ENCODE results near the gene ZNF436. TPM values are rescaled to one million over a fixed set of nuclear protein-coding genes. Genes with fewer than 3 reads are reported as not detected.

The ZNF436 gene
- total and polyA plus RNA-seq, 9 of the 15 experiments (the other 6 are each of a cell fraction or from before 2014, with no cell fraction given) = 2.1 to 11.3 (median 6.8) TPM

DNA sequence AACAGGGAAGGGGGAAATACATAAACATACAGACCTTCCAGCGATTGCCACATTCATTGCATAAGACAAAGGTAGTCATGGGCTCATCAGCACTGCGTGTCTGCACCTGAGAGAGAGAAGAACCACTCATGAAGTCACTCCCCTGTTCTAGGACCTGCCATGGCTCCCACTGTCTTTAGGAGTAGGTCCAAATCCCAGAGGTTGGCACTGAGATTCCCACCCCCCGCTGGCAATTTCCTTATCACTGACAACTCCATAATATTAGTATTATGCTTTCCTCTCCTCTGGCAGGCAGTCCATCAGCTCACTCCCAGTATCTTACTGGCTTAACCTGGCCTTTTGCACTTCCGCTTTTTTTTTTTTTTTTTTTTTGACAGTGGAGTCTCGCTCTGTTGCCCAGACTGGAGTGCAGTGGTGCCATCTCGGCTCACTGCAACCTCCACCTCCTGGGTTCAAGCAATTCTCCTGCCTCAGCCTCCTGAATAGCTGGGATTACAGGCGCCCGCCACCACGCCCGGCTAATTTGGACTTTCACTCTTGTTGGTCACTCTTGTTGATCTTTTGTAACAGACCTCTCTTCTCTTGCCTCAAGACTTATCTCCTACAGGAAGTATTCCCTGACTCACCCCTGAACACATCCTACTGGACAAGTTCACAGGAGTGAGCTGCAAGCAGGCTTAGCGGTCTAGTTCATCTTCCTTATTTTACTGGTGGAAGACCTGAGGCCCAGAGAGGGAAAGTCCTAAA lies 14.8 kb upstream of the ZNF436 start (continued):
- TF ChIP-seq HMG20B (CRISPR knock-in tag; IDR thresholded peaks at IDR 0.05) (no peak), SMAD4 (CRISPR knock-in tag; conservative IDR thresholded peaks at IDR 0.05) (peak; percentile 63), ZNF583 (CRISPR knock-in tag; IDR thresholded peaks at IDR 0.05) (no peak), RBM34 (IDR thresholded peaks at IDR 0.05; ENCODE audit: borderline replicate concordance, insufficient read depth, low read length) (no peak), MLLT1 (IDR thresholded peaks at IDR 0.05) (no peak), SIX5 (IDR thresholded peaks at IDR 0.05; ENCODE audit: borderline replicate concordance in 1 of 2, insufficient read depth in 1 of 2, low read depth in 1 of 2, low read length in 2 of 2) (no peak), MAZ (CRISPR knock-in tag; conservative IDR thresholded peaks at IDR 0.05 in 1 of 2, IDR thresholded peaks at IDR 0.05 in 1 of 2) (no peak), ELK1 (CRISPR knock-in tag; IDR thresholded peaks at IDR 0.05) (no peak), ARID1B (IDR thresholded peaks at IDR 0.05) (peak; percentile 79), TAF7 (tag; IDR thresholded peaks at IDR 0.05) (peak; percentile 43; the same call in 1 of the 2 replicates), CREM (IDR thresholded peaks at IDR 0.05; ENCODE audit: low read depth) (0 out of 2 replicates have a peak, but pooled peaks have one; percentile 15), FOXJ3 (CRISPR knock-in tag; IDR thresholded peaks at IDR 0.05) (no peak), BRF1 (IDR thresholded peaks at IDR 0.05; ENCODE audit: borderline replicate concordance, extremely low read depth, insufficient read length) (no peak), EP300 (IDR thresholded peaks at IDR 0.05; ENCODE audit: low read length) (peak; percentile 54), HMGN3 (IDR thresholded peaks at IDR 0.05; ENCODE audit: borderline replicate concordance, extremely low read depth, insufficient read length, low read depth, low read length) (no peak), CHCHD3 (CRISPR knock-in tag; IDR thresholded peaks at IDR 0.05) (no peak), ZNF3 (CRISPR knock-in tag; IDR thresholded peaks at IDR 0.05) (no peak), DNMT1 (IDR thresholded peaks at IDR 0.05) (no peak), UBTF (IDR thresholded peaks at IDR 0.05; ENCODE audit: borderline replicate concordance in 1 of 2, low read depth in 2 of 2, low read length in 2 of 2) (no peak), ZNF584 (CRISPR knock-in tag; IDR thresholded peaks at IDR 0.05; ENCODE audit: low read depth) (peak; percentile 69; the same call in 1 of the 2 replicates), NR2C2 (CRISPR knock-in tag; IDR thresholded peaks at IDR 0.05) (no peak), NR2C2 (tag; IDR thresholded peaks at IDR 0.05) (peak; percentile 91)
- TF ChIP-seq, protein P1, sequence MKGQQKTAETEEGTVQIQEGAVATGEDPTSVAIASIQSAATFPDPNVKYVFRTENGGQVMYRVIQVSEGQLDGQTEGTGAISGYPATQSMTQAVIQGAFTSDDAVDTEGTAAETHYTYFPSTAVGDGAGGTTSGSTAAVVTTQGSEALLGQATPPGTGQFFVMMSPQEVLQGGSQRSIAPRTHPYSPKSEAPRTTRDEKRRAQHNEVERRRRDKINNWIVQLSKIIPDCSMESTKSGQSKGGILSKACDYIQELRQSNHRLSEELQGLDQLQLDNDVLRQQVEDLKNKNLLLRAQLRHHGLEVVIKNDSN (CRISPR knock-in tag; IDR thresholded peaks at IDR 0.05) = no peak
